RPMI7951 (cell line): ENCODE data around the gene ATG12. TPM values are rescaled to one million over a fixed set of nuclear protein-coding genes. Genes with fewer than 3 reads are reported as not detected.
A peak's percentile ranks its signal among the peaks of the same experiment; 100 is the strongest.
"Not testable (repeated sequence)": the region's sequence is repeated elsewhere in the genome, so short reads cannot be mapped to it uniquely, and the experiment has no call there.

Experiments used
- DNase-seq: peaks from one replicate; pipeline ENCODE4 v3.0.0-alpha.2; 2012; ENCODE audit warnings: low read depth
- total RNA-seq: library from RNA; depleted of rRNA; stranded (reverse); fragments of >200 nt; shearing (Covaris generic); gene quantifications from 2 replicates; pipeline ENCODE4 v1.2.3, GENCODE V29; 2014; rRNA removed

The ATG12 gene
- total RNA-seq = 58.7 and 64.4 TPM in 2 replicates

DNA sequence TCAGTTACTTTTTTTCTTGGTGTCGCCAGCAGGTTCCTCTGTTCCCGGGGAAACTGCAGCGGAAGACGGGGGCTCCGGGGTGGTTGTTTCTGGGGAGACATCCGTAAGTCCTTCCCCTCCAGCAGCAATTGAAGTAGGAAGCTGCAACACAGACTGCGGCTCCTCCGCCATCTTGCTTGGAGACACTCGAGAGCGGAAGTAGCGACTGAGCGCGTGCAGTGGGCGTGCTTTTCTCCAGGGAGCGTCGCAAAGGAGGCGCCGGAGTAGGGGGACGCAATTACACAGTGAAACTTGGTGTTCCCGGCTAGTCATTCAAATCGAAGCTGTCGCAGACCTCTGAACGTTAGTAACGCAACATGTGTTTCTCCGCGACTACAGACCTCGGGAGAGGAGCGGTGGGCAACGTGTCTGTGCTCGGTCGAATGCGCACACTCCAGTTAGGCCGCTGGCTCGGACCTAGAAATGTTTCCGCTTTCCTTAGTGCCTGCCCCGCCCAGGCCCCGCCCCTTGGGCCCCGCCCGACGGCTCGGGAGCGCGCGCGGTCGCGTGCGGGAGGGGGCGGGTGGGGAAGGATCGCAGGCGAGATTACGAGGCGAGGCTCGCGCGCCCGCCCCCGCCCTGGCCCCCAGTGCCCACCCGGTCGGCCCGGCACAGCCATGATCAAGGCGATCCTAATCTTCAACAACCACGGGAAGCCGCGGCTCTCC lies at the start of gene ATG12, which contains the start of gene AP3S1:
ATG12 (minus strand) TSS at position 184 of the 707 bp plus-strand sequence; CDS start at position 171, 13 bp downstream.
AP3S1 (plus strand) TSS at position 554 of the 707 bp plus-strand sequence; CDS start at position 657, 103 bp downstream.
- peak; percentile 89 for DNase-seq

GRCh38 chr5:115888027-115888426 lies 46.7 kb upstream of the ATG12 start:
- DNase-seq = peak; percentile 13

- DNase-seq = not testable (repeated sequence)
Observed at GRCh38 chr5:115885208-115885607, 43.8 kb upstream of the ATG12 start.

- DNase-seq = no peak
Observed at GRCh38 chr5:115884704-115885103, 43.3 kb upstream of the ATG12 start.

DNA sequence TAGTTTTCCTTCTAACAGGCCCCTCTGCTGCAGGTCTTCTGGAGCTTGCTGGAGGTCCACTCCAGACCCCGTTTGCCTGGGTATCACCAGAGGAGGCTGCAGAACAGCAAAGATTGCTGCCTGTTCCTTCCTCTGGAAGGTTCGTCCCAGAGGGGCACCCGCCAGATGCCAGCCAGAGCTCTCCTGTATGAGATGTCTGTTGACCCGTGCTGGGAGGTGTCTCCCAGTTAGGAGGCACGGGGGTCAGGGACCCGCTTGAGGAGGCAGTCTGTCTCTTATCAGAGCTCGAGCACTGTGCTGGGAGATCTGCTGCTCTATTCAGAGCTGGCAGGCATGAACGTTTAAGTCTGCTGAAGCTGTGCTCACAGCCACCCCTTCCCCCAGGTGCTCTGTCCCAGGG lies 41.1 kb upstream of the ATG12 start:
- not testable (repeated sequence) for DNase-seq

GRCh38 chr5:115877342-115877741 lies 36.0 kb upstream of the ATG12 start:
- not testable (repeated sequence) for DNase-seq

GRCh38 chr5:115875447-115875846 lies 34.1 kb upstream of the ATG12 start:
- DNase-seq = peak; percentile 8

DNA sequence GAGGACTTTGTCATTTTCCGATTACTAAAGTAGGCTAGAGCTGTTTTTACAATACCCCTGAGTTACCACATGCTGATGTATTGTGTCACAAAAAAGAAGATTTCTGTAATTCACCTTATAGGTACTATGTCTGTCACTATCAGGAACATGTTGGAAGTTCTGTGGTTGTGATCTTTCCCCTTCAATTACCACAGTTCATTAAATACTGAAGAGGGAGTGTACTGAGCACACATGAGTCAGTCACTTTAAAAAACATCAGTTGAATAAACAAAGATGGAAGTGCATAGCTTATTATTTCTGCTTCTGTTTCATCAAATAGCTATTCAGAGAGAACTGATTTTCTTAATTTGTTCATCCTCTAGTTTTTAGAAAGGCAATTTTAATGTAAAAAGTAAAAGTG lies 32.0 kb upstream of the ATG12 start:
- peak; percentile 23 for DNase-seq

GRCh38 chr5:115872447-115872846 lies 31.1 kb upstream of the ATG12 start:
- DNase-seq = no peak

GRCh38 chr5:115869256-115869795 lies 28.0 kb upstream of the ATG12 start:
- no peak for DNase-seq

DNA sequence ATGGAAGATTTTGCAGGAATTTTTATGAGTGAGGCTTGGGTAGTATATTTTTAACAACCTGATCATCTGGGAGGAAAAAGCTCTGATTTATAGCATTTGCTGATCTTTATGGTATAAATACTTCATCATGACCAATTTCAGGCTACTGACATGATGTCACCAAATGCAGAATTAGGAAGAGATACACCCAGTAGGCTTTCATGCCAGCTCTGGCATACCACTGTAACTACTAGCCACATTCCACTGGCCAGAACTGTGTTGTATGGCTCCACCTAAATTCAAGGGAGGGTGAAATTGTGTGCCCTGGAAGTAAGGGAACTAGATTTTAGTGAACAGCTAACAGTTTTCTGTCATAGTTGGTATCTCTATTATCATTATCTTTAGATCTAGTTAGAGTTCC lies 18.0 kb upstream of the ATG12 start:
- DNase-seq = no peak

DNA sequence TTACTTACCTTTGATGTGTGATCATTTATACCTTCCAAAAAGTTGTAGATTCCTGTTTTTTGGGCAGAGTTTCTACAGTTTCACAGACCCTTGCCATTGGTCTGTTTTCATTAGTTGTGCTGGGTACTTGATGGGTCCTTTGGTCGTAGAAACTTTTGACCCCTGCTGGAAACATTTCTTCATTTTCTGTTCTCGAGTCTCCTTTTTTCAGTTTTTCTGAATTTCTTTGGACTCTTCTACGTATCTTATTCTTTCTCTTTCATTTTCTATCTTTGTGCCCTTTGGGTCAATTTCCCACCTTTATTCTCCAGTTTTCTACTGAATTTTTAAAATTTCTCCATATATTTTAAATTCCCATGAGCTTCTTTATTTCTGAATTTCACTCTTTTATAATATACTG lies 17.0 kb upstream of the ATG12 start:
- DNase-seq = no peak

- peak; percentile 35 for DNase-seq
Observed at GRCh38 chr5:115857626-115858349, 16.4 kb upstream of the ATG12 start.

- no peak for DNase-seq
Observed at GRCh38 chr5:115857057-115857479, 15.7 kb upstream of the ATG12 start.

- no peak for DNase-seq
Observed at GRCh38 chr5:115855959-115856358, 14.6 kb upstream of the ATG12 start.

GRCh38 chr5:115854139-115854538 lies 12.8 kb upstream of the ATG12 start:
- no peak for DNase-seq

DNA sequence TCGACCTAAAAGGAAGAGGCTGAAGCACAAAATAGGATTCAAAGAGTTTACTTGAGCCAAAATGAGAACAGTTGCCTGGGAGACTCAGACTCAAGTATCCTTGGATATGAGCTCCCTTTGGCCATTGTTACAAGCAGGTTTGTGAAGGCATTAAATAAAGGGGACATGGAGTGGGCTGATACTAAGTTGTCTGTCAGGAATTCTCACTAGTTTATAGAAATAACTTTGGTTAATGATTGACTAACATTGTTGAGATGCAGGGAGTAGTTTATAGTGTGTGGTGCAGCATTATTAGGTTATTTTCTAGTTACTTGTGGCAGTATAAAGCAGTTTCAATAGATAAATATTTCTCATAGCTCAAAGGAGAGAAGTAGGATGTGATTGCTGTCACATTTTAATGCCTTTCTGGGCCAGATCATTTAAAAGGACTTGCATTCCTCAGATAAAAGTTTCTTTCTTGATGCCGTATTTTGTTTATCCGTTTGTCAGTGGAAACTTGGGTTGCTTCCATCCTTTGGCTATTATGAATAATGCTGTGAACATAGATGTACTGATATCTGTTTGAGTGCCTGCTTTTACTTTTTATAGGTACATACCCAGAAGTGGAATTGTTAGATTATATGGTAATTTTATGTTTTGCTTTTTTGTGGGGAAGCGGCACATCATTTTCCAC lies 9.5 kb upstream of the ATG12 start:
- DNase-seq = no peak

- no peak for DNase-seq
Observed at GRCh38 chr5:115849258-115849798, 8.0 kb upstream of the ATG12 start.

DNA sequence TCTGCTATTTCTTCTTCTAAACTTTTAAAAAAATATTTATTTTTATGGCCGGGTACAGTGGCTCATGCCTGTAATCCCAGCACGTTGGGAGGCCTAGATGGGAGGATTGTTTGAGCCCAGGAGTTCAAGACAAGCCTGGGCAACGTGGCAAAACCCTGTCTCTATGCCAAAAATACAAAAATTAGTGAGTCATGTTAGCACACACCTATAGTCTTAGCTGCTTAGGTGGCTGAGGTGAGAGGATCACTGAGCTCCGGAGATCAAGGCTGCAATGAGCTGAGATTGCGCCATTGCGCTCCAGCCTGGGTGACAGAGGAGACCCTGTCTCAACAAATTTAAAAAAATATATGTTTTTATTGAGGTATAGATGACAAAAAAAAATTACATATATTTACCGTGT lies 5.9 kb upstream of the ATG12 start:
- no peak for DNase-seq

GRCh38 chr5:115844321-115844817 lies 3.0 kb upstream of the ATG12 start:
- DNase-seq = no peak

GRCh38 chr5:115843444-115844130 lies 2.2 kb upstream of the ATG12 start:
- no peak for DNase-seq
